ENCODE measurements around the gene ZNF407.

The ZNF407 gene

DNA sequence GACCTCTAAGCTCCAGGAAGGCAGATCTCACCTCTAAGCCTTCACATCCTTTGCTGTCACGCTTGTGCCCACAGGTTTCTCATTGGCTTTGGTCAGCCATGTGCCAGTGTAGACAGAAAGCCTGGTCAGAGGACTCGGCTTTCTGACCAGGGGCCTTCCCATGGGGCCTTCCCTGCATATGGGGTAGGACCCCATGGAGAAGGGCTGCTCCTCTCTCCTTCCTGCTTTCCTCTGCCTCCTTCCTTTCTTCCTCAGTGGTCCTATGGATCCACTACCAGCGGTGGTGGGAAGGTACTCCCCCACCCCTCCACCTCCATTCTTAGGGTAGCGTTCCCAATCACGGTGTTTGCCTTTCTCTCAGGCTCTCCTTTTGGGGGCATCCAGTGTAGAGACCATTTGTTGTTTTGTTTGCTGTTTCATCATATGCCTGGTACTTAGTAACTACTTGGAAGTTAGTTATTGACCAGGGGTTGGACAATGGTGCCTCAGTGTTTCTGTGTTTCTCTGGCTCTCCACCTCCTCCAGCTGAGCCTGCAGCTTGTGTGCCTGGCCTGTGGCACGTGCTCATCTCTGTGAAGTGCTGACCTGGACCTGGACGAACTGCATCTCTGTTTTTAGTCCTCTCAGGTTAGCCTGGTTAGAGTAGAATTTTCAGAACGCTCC is 71.6 kb downstream of the ZNF407 start:
- DNase-seq (ENCODE audit: low read depth in 2 of 2): no peak

DNA sequence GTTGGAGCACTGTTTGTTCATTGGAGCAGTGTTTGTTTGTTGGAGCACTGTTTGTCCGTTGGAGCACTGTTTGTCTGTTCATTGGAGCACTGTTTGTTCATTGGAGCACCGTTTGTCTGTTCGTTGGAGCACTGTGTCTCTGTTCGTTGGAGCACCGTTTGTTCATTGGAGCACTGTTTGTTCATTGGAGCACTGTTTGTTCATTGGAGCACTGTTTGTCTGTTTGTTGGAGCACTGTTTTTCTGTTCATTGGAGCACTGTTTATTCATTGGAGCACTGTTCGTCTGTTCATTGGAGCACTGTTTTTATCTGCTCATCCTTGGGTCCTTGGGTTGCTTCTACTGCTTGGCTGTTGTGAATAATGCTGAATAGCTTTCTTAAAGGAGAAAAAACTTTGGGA is 74.7 kb downstream of the ZNF407 start:
- no peak for DNase-seq (ENCODE audit: low read depth in 2 of 2)

DNA sequence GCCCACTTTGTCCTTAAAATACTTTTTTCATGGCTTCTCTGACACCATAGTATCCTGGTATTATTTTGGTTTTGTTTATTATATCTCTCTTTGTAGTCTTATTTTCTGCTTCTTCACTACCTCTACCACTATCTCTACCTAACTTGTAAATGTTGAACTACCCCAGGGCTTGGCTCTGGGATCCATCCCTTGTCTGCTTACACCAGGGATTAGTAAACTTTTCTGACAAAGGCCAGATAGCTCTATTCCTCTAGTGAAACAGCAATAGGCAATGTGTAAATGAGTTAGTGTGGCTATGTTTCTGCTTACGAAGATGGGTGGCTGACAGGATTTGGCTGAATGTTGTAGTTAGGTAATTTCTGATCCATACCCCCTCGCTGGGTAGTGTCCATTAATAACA is 76.8 kb downstream of the ZNF407 start:
- no peak for DNase-seq (ENCODE audit: low read depth in 2 of 2)

DNA sequence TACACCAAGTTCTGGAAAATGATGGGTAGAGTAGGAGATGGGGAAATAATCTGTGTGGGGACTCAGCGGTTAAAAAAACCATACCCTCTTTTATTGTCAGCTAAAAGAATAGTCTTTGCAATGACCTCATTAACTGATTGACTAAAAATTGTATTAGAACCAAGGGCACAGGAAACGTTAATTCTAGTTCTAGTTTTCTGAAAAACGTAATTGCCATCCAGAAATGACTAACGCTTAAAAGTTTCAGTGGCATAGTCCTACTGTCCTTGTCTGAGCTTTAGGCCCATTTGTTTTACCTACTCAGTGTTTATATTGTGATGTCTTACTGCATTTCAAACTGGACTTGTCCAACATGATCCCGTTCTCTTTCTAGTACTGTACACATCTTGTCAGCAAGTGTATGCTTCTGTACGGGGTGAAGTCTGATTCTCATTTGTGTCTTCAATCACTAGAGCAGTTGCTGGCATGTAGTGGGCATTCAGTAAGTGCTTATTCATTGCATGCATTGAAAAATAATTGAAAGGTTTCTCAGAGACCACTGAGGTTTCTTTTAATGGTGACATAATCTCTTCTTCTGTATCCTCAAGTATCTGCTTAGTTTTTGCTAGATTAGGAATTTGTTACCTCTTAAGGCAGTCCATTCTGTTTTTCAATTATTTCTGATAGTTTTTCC is 81.5 kb downstream of the ZNF407 start:
- DNase-seq (ENCODE audit: low read depth in 2 of 2): no peak

DNA sequence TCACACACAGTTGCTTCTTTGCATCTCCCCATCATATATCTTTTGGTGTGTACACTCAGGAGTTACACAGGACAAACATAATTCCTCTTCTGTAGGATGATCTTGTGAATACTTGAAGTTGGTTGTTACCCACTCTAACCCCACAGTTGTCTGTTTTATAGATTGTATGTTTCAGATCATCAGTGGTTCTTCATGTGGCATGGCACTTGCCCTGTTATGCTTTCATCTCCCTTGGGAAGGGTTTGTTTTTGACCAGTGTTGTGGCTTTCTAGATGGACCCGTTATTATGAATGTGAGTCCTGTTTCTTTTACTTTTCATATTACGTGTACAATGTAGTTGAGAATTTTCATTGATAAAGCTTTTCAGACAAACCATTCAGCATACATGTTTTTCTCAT is 82.0 kb downstream of the ZNF407 start:
- no peak for DNase-seq (ENCODE audit: low read depth in 2 of 2)

DNA sequence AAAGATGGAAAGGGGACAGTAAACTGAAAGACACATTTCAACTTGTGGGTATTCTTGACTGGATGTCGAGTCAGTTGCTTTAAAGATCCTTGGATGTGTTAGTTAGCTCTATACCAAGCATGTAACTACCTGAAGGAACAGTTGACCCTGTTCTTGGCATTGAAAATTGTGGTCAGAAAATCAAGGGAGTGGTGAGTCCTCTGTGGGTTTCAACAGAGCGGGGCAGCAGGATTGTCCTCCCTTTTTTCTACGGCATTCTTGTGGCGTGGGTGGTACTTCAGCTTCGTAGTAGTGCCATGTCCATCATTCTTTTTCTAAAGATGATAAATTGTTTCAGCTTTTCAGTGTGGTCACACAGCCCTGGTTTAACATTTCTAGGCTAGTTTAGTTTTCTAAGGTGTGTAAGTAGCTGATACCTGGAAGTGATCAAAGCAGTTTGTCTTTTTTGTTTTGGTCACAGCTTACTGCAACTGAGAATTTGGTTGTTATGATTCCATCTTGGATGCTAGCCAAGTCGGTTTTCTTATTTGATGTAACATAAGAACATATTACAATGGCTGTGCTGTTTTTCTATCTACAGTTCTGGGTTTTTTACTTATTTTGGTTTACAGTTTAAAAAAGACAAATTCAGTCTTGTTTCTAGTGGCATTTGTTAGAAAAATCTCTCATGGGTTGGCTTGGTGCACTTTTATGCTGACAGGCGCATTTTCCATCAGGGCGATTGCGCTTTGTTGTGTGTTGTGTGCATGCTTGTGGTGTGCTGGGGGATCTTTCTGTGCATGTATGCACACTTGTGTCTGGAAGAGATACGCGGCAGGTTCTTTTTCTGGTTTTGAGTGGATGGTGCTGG is 84.7 kb downstream of the ZNF407 start:
- no peak for DNase-seq (ENCODE audit: low read depth in 2 of 2)

DNA sequence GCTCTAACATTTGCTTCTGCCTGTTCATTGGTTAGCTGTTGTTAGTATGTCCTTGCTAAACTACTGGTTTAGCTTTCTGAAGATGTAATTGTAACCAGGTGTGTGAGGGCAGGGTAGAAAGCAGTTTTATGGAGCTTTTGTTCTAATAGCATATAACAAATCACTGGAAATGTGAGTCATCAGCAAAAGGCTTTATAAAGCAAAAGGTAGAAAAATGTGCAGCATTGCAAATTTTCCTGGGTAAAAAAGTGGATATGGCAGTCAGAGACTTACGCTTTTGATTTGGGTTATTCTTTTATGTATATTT is 85.3 kb downstream of the ZNF407 start:
- no peak for DNase-seq (ENCODE audit: low read depth in 2 of 2)

DNA sequence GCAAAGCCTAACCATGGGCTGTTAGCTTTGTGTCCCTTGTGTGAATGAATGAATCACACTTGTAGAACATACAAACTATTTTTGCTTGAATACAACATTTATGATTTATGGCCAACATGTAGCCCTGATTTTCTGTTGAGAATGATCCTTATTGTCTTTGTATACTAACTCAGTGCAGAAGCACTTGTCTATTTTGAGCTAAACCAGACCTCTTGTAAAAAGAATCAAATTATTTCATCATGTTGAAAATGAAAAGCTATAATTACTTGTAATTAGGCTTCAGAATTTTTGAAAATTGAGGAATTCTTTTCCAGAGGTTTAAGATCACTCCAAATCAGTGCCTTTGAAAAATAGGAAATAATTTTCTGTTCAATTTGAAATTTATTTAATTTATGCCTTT is 85.9 kb downstream of the ZNF407 start:
- DNase-seq (ENCODE audit: low read depth in 2 of 2): no peak

DNA sequence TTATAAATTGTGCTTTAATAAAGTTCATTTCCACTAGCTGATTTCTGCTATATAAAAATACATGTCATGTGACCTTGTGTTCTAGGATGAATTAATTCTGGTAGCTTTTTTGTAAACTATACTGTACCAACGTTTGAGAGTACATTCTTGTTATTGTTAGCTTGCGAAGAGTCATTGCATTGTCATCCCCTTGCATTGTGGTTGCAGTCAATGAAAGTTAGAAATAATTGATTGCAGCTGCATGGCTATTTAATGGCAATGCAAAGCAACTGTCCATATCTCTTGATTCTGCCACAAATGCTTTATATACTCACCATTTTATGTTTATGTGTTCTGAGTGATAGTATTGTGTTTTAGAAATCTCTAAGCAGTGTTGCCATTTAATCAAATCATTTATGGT is 91.6 kb downstream of the ZNF407 start:
- no peak for DNase-seq (ENCODE audit: low read depth in 2 of 2)

DNA sequence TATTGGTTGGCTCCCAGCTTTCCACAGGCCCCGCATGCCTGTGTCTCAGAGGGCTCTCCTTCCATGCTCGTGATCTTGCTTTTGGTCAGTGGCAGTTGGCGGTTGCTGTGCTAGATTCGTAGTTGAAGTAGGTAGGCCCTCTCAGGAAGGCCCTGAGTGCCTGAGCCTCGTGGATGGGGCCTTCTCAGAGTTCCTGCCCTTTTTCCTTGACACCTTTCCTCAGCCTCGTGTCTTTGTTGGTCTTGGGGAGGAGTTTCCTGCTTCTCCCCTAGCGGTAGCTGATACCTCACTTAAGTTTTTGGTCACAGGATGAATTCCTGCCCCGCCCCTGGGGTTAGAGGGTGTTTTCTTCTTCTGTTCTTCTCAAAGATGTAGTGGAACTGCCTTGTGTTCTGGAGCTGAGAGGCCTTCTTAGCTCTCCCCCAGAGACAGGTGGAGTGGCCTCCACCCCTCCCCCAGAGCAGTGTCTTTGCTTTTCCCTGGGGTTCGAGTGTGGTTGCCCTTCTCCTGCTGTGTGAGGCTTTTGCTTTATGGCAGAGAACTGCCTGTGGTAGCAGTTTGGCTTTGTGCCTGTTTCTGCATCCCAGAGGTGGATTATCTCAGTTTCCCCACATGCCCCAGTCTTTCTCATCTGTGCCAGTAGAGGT is 94.8 kb downstream of the ZNF407 start:
- no peak for DNase-seq (ENCODE audit: low read depth in 2 of 2)

DNA sequence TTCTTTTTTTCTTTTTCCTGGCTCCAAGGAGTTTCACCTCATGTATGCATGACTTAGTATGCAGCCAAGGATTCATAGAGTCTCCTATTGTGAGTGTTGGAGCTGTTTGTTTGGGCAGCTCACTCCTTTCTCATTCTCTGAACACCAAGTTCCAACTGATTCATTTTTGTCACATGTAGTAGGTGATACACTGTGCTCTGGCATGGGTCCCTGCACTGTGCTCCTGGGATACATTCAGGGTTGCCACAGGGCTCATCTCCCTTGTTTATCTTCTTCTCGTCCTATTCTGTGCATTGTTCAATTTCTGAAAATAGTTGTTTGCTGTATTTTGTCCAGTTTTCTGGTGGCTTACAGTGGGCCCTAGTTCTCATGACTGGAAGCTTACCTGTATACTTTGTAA is 96.8 kb downstream of the ZNF407 start:
- no peak for DNase-seq (ENCODE audit: low read depth in 2 of 2)

DNA sequence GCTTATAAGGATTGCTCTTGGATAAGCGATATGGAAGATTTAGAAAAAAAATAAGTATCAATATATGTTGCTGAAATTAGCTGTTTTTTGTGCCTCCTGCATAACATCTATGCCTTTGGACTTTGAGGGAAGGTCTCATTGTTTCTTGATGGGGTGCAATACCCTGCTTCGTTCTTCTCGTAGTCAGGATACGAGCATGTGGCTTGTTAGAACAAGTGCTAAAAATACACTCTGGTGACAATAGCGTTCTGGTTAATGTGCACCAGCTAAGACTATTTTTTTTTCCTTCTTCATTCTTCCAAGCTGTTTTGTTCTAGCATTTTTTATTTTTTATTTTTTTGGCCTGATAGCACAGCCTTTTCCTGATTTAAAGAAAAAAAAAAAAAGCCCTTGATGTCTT is 97.5 kb downstream of the ZNF407 start:
- DNase-seq (ENCODE audit: low read depth in 2 of 2): no peak

DNA sequence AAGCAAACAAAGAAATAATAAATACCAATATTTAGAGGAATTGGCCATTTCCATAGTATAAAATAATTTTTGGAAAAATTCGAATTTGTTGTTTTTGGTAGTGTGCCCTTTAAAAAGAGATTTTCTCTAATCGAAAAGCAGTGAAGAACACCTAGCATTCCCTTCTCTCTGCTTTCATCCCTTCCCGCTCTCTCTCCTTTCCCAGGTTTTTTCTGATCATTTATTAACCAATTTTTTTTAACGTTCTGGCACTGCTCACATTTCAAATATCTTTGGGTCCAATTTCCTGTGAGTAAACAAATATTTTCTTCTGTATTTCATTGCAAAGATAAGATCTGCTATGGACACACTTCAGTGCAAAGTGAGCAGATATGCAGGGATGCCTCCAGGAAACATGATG is 101.2 kb downstream of the ZNF407 start:
- no peak for DNase-seq (ENCODE audit: low read depth in 2 of 2)

DNA sequence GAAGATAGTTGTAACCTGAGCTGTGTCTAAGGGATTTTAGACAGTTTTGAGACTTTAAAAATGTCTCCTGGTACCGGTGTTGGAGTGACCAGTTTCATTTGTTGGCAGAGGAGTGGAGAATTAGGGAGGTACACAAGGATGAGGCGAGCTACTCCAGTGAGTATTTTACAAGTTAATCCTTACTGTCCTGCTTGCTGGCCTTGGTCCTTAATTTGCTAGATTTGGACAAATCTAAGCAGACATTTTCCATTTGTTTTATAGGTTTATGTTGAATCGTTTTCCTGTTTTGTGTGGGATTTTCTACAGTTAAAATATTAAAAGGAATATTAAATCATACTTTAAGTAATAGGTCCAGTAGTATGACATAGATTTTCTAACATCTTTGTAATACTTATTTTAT is 101.8 kb downstream of the ZNF407 start:
- no peak for DNase-seq (ENCODE audit: low read depth in 2 of 2)

DNA sequence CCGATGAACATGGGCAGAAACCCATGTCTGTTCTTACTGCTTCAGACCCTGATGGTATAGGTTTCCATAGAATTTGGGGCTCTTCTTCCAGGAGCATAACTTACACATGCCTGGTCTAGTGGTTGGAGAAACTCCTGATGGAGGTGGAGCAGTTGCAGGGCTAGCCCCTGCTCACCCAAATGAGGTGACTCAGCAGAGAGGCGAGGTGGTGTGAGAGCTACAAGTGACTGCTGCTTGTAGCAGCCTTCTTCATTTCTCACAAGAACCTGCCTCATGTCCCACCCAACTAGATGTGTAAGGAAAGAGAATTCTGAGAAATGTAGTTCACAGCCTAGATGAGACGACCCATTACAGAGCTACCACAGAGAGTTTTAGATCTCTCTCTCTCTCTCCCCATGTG is 105.3 kb downstream of the ZNF407 start:
- DNase-seq (ENCODE audit: low read depth in 2 of 2): no peak

DNA sequence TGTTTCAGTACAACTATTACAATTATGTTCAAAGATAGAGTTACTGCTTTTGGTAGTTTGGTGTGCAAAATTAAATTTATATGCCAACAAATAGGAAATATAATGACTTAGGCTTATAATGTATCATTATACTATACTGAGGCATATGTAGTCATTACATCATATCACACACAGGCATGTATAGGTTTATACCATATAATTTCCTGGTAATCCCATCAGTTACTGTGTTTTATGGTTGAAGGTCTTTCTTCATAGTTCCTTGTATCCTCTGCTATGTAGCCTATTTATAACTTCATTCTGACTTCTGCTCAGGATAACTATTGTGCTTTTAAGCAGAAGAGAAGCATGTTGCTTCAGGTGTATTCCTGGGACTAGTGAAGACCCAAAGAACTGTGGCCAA is 110.5 kb downstream of the ZNF407 start:
- DNase-seq (ENCODE audit: low read depth in 2 of 2): no peak

DNA sequence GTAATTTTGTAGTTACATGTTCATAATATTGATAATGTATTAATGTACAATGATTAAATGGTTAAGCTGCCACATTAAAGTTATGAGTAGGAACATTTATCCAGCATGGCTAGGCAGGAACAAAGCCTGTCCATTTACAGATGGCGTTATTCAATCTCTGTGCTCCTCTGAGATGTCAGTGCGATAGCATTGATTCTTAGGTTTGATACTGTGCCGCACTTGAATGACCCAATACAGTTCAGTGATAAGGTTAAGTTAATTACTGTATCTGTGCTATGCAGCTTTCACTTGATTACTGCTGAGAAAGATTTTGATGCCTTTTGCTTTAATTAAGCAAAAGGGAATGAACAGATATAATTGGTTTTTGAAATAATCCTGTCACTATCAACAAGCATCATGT is 111.8 kb downstream of the ZNF407 start:
- DNase-seq (ENCODE audit: low read depth in 2 of 2): no peak

DNA sequence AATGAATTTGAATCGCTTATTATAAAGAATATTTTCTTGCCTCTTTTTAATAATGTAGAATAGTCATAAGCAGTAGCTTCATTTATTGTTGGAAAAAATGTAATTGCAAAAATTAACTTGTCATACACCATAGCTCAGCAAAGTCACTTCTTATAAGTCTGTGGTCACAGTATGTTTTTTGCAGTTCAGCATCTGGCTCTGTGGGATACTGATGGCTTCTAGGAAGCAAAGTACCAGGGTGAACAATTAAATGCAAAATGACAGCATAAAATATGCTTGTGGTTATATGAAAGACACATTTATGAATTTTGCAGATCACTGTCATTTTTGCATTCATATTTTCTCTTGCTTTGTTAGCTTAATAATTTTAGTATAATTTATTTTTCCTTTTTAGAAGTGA is 116.5 kb downstream of the ZNF407 start:
- no peak for DNase-seq (ENCODE audit: low read depth in 2 of 2)

DNA sequence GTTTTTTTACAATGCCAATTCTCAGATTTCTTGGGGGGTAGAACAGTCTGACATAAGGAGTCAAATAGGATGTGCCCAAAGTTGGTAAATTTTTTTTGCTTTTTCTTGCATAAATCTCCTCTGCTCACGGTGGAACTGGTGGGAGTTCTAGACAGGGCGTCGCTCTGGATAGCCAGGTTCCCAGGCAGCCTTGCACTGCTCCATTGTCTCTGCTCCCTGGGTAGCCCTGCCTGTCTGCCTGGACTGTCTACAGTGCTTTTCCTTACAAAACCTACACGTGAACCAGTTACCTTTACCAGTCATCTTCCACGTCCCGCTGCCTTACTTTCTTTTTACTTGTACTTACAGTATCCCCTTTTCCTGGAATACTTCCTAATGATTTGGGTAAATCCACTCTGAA is 117.1 kb downstream of the ZNF407 start:
- DNase-seq (ENCODE audit: low read depth in 2 of 2): no peak

DNA sequence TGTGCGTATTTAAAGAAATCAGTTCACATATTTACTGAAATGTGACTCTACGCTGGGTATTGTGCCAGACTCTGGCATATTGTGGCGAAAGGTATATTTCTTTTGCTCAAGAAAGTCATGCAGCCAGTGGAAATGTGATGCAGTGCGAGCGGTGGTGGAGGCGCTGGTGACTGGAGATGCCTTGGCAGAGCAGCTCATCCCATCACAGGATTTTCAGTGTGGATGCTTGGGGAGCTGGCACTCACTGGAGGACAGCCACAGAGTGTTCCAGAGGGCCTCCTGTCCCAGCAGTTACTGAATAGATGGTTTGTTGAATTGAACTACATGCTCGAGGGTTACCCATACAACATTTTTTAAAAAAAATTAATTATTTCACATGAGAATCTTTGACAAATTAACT is 117.6 kb downstream of the ZNF407 start:
- no peak for DNase-seq (ENCODE audit: low read depth in 2 of 2)

DNA sequence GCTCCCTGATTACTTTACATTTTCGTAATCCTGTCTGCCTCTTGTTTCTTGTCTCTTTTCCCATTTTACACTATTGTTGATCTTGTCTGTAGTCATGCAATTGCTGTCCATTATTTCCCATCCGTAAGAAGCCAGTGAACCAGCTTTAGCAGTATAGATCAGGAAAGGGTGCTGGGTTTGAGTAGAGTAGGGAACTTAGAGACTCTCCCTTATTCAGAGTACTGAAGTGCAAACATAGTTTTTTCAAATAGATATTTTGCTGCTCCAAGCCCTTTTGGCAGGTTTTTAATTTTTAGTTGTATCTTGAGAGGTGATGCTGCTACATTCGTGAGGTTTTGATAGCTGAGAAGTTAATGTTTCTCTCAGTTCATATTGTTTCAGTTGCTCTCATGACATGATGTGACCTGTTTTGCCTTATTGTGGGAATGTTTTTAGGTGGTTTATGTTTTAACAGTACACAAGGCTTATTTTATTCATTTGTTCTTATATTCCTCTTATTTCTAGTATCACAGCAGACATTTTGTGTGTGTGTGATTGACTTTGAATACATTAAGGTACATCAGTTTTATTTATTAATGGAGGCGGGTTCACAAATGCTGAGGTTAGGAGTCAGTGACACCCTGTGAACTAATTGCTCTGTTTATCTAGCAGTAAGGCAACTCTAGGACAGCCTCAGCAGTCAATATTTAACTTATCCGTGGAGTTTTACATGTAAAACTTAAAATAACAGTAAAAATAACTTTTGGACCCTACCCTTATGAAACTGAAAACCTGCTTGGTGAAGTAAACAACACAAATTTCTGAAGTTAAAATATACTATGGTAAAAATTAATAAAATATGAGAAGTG is 118.4 kb downstream of the ZNF407 start:
- no peak for DNase-seq (ENCODE audit: low read depth in 2 of 2)

DNA sequence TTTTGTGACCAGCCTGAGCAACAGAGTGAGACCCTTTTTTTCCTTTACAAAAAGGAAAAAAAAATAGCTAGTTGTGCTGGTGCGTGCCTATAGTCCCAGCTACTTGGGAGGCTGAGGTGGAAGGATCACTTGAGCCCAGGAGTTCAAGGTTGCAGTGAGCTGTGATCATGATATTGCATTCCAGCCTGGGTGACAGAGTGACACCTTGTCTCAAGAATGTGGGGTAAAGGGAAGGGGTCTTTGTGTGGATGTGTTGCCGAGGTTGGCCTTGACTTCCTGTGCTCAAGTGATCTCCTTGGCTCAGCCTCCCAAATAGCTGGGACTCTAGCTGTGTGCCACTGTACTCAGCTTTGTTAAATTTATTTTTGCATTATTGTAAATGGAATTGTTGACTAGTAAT is 120.6 kb downstream of the ZNF407 start:
- no peak for DNase-seq (ENCODE audit: low read depth in 2 of 2)

Data from stimulated activated CD8-positive, alpha-beta memory T cell treated with anti-CD3 and anti-CD28 coated beads, Interleukin-15, amount 100 ng/mL, for 48 hours (primary cell).